Stimulated activated effector memory CD8-positive, alpha-beta T cell treated with anti-CD3 and anti-CD28 coated beads, Interleukin-12 subunit alpha, Interleukin-12 subunit beta, amount 100 ng/mL, for 72 hours (primary cell): ENCODE results near the gene KCNK2.

ENCODE experiments used
- ATAC-seq: fragments of 150-1000 bp; cut with Tn5 transposase; 2 replicates; pipeline ENCODE4 v1.10.0; 2021
- DNase-seq, 2 donors: peaks; one replicate each; pipeline ENCODE4 v3.0.0; 2021 to 2022; ENCODE audit warnings: low spot score in 2 of 2
- H3K27ac Mint-ChIP-seq: one replicate; pipeline ENCODE4 v1.8.0; 2022; ENCODE audit warnings: mild to moderate bottlenecking, mixed read lengths
- H3K36me3 Mint-ChIP-seq: one replicate; pipeline ENCODE4 v1.8.0; 2022; ENCODE audit warnings: mild to moderate bottlenecking, mixed read lengths
- H3K4me1 Mint-ChIP-seq: one replicate; pipeline ENCODE4 v1.8.0; 2022; ENCODE audit warnings: mixed read lengths
- H3K4me3 Mint-ChIP-seq: one replicate; pipeline ENCODE4 v1.8.0; 2022; ENCODE audit warnings: mild to moderate bottlenecking, mixed read lengths
- H3K9me3 Mint-ChIP-seq: one replicate; pipeline ENCODE4 v1.8.0; 2022; ENCODE audit warnings: mixed read lengths

KCNK2 gene

DNA sequence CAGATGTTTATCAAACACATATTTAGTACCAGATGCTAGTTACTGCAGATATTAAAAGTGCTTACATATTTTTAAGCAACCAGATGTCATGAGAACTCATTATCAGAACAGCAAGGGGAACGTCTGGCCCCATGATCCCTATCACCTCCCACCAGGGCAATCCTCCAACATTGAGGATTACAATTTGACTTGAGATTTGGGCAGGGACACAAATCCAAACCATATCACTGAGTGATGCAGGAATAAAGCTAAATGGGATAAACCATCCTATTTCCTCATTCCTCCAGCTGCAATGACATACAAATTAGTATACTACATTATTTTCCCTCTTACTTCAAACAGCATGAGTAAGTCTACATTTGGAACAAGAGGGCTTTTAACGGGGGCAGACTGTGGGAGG, 3.1 kb upstream of the KCNK2 start:
- H3K4me3 Mint-ChIP-seq, result no peak overlapping the region
- no peaks in the 10 kb centered on the region for H3K4me1 Mint-ChIP-seq
- H3K9me3 Mint-ChIP-seq, result peaks cover 7% of the 10 kb centered on the region
- no peaks in the 10 kb centered on the region for H3K36me3 Mint-ChIP-seq
- DNase-seq, result no peak
- H3K27ac Mint-ChIP-seq, result no peak overlapping the region
- ATAC-seq, result no peak

DNA sequence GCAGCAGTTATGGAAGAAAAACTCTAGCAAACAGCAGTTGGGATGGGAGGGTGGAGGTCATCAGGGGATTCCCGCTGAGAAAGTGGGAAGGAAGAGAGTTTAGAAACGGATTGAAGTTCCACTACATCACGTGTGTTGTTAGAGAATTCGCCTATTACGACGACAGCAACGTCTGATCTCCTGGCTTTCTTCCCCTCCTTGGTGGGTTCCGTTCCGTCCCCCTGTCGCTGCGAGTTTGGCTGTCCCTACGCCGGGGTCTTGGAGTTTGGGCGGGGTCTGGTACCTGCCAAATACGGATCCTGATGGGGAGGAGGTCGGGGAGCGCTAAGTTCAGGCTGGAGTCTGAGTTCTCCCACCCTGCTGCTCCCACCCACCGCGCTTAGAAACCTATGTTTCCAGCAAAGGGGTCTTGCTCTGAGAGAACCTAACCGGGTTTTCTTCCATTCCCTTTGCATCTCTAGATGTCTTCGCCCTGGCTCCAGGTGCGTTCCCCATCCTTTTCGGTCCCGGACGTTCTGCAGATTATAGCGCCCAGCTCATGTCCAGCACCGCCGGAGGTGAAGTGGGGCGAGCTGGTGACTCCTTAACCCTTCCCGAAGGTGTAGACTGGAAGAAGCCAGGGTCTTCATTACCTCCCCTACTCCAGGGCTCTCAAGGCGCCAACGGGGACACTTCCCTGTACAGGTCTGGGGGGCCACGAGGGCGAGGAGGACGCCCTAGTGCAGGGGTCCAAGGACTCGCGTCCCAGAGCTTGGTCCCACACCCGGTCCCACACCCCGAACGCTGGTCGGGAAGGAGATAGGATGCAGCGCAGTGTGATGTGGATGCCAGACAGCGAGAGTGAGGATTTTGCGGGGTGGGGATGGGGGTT, 641 bp upstream of the KCNK2 start:
- no peak for DNase-seq
- Mint-ChIP-seq H3K4me3 (no peak overlapping the region), H3K27ac (no peak overlapping the region), H3K9me3 (peaks cover 9% of the 10 kb centered on the region), H3K4me1 (no peaks in the 10 kb centered on the region), H3K36me3 (no peaks in the 10 kb centered on the region)
- no peak for ATAC-seq

DNA sequence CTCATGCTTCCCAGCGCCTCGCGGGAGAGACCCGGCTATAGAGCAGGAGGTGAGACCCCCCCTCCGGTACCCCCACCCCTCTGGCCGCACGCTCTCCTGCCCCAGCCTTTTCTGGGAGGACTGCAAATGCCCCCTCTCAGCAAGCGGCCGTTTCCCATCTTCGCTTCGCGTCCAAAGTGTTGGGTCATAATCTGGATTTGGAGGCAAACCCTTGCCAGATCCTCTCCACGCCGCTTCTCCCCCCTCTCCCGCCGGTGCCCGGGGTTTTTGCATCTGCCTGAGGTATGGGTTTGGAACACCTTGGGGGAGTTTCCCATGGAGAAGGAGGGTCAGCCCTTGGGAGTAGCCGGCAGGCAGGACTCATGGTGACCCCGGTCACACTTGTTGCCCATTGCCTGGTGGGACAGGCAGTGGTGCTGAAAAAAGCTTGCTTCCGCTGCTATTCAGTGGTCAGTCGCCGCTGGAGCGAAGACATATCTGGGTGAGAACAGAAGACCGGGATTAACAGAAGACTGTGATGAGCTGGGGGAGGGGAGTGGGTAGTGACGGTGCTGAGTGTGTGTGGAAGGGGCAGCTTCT, 935 bp downstream of the KCNK2 start:
- peaks cover 9% of the 10 kb centered on the region for H3K9me3 Mint-ChIP-seq
- ATAC-seq (no peak), DNase-seq (no peak)
- no peak overlapping the region for H3K4me3 Mint-ChIP-seq
- no peaks in the 10 kb centered on the region for H3K36me3 Mint-ChIP-seq
- H3K4me1 Mint-ChIP-seq, result no peaks in the 10 kb centered on the region
- H3K27ac Mint-ChIP-seq, result no peak overlapping the region

- no peak overlapping the region for H3K4me3 Mint-ChIP-seq
- H3K9me3 Mint-ChIP-seq, result peaks cover 7% of the 10 kb centered on the region
- no peak overlapping the region for H3K27ac Mint-ChIP-seq
- DNase-seq (no peak), ATAC-seq (no peak)
- H3K36me3 Mint-ChIP-seq, result no peaks in the 10 kb centered on the region
- no peaks in the 10 kb centered on the region for H3K4me1 Mint-ChIP-seq
These were observed 2.1 kb downstream of the KCNK2 start for GRCh38 chr1:215084621-215085020.

- Mint-ChIP-seq H3K27ac (no peak overlapping the region), H3K9me3 (peaks cover 7% of the 10 kb centered on the region), H3K4me3 (no peak overlapping the region), H3K36me3 (no peaks in the 10 kb centered on the region), H3K4me1 (no peaks in the 10 kb centered on the region)
- DNase-seq (no peak), ATAC-seq (no peak)
These were observed 5.1 kb downstream of the KCNK2 start for GRCh38 chr1:215087603-215088002.

DNA sequence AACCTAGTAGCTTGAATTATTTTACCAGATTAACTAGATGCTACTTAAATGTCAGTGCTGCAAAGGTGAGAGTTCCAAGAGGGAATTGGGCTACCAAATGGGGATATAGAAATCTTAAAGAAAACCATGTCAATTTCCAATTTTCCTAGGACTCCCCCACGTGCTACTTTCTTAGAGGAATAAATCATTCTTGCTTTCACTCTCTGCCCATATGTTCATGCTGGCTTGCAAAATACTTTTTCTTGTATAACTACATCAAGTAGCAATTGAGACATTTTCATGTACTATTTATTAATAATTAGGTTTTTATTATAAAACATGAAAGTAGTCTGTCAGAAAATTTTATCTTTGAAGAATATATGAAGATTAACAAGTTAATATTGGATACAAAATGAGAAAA, 11.8 kb downstream of the KCNK2 start:
- DNase-seq, result no peak
- Mint-ChIP-seq H3K27ac (no peak overlapping the region), H3K36me3 (no peaks in the 10 kb centered on the region), H3K9me3 (peaks cover 2% of the 10 kb centered on the region), H3K4me1 (no peaks in the 10 kb centered on the region), H3K4me3 (no peak overlapping the region)
- ATAC-seq, result no peak

DNA sequence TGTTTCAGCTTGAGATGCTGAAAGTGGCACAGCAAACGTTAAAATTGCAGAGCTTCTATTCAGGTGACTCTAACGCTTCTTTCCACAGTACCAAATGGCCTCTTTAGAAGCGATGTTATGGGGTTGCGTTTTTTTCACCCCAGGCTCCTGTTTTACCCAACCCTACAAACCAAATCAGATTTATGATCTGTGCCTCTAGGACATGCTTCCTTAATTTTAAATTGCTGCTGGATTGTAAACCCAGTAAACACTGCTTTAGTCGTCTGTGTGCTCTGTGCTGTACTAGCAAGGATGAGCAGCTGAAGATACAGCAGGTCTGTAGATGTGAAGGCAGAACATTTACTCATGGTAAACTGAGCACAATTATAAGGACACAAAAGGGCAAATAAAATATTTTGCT, 13.0 kb downstream of the KCNK2 start:
- Mint-ChIP-seq H3K9me3 (peaks cover 2% of the 10 kb centered on the region), H3K4me3 (no peak overlapping the region), H3K36me3 (no peaks in the 10 kb centered on the region), H3K4me1 (no peaks in the 10 kb centered on the region), H3K27ac (no peak overlapping the region)
- ATAC-seq (no peak), DNase-seq (no peak)

- Mint-ChIP-seq H3K27ac (no peak overlapping the region), H3K36me3 (no peaks in the 10 kb centered on the region), H3K4me1 (no peaks in the 10 kb centered on the region), H3K4me3 (no peak overlapping the region), H3K9me3 (peaks cover 10% of the 10 kb centered on the region)
- ATAC-seq (no peak), DNase-seq (no peak)
These were observed 19.0 kb downstream of the KCNK2 start for GRCh38 chr1:215101511-215101910.

DNA sequence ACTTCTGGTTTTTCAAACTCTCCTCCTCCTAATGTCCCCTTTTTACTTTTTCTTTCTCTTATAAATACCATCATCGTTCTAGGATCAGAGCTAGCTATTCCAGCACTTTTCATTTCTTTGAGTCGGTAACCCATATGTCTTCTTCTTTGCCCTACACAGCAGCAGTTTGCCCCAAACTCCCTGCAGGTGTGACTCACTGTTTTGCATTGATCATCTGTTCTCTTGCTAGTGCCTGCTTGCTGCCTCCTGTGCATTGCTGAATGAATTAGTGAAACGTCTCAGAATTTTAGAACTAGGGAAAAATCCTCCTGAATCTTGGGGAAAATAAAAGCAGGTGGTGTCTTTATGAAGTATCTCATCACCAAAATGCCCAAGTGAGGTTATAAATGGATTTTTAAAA, 21.7 kb downstream of the KCNK2 start:
- Mint-ChIP-seq H3K4me1 (no peaks in the 10 kb centered on the region), H3K36me3 (no peaks in the 10 kb centered on the region), H3K4me3 (no peak overlapping the region), H3K9me3 (peaks cover 11% of the 10 kb centered on the region), H3K27ac (no peak overlapping the region)
- no peak for DNase-seq
- ATAC-seq, result no peak

- no peak for DNase-seq
- no peaks in the 10 kb centered on the region for H3K36me3 Mint-ChIP-seq
- H3K4me1 Mint-ChIP-seq, result no peaks in the 10 kb centered on the region
- no peak overlapping the region for H3K27ac Mint-ChIP-seq
- no peak overlapping the region for H3K4me3 Mint-ChIP-seq
- H3K9me3 Mint-ChIP-seq, result peaks cover 10% of the 10 kb centered on the region
- ATAC-seq, result no peak
These were observed 23.5 kb downstream of the KCNK2 start for GRCh38 chr1:215106067-215106466.

GRCh38 chr1:215109171-215109570, 26.6 kb downstream of the KCNK2 start:
- Mint-ChIP-seq H3K27ac (no peak overlapping the region), H3K36me3 (no peaks in the 10 kb centered on the region), H3K4me1 (no peaks in the 10 kb centered on the region), H3K9me3 (peaks cover 3% of the 10 kb centered on the region), H3K4me3 (no peak overlapping the region)
- DNase-seq, result no peak
- ATAC-seq, result no peak

- peaks cover 3% of the 10 kb centered on the region for H3K9me3 Mint-ChIP-seq
- ATAC-seq, result no peak
- H3K36me3 Mint-ChIP-seq, result no peaks in the 10 kb centered on the region
- H3K4me3 Mint-ChIP-seq, result no peak overlapping the region
- no peaks in the 10 kb centered on the region for H3K4me1 Mint-ChIP-seq
- no peak for DNase-seq
- no peak overlapping the region for H3K27ac Mint-ChIP-seq
These were observed 29.4 kb downstream of the KCNK2 start for GRCh38 chr1:215111916-215112315.

- Mint-ChIP-seq H3K27ac (no peak overlapping the region), H3K4me3 (no peak overlapping the region), H3K9me3 (peaks cover 9% of the 10 kb centered on the region), H3K36me3 (no peaks in the 10 kb centered on the region), H3K4me1 (no peaks in the 10 kb centered on the region)
- ATAC-seq, result no peak
- DNase-seq, result no peak
These were observed 31.2 kb downstream of the KCNK2 start for GRCh38 chr1:215113776-215114153.

GRCh38 chr1:215114154-215114933, 31.8 kb downstream of the KCNK2 start:
- ATAC-seq (no peak), DNase-seq (no peak)
- H3K36me3 Mint-ChIP-seq, result no peaks in the 10 kb centered on the region
- H3K9me3 Mint-ChIP-seq, result peaks cover 7% of the 10 kb centered on the region
- no peaks in the 10 kb centered on the region for H3K4me1 Mint-ChIP-seq
- no peak overlapping the region for H3K4me3 Mint-ChIP-seq
- H3K27ac Mint-ChIP-seq, result no peak overlapping the region

DNA sequence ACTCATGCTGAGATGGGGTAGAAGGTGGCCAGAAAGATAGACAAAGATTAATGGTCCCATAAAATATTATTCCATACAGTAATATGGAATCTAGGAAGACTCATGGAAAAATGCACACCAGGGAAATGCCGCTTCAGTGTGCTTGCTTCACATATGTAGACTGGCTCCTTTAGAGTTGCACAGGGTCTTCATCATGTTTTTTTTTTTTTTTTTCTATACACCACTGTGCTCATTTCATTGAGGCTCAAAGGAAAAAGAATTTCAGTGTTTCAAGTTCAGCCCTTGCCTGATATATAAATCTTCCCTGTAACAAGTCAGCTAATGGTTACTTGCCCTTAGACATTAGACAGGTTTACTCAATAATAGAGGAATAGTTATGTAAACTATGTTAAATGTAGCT, 33.2 kb downstream of the KCNK2 start:
- Mint-ChIP-seq H3K36me3 (no peaks in the 10 kb centered on the region), H3K4me1 (no peaks in the 10 kb centered on the region), H3K27ac (no peak overlapping the region), H3K9me3 (peaks cover 8% of the 10 kb centered on the region), H3K4me3 (no peak overlapping the region)
- DNase-seq, result no peak
- no peak for ATAC-seq

- no peak overlapping the region for H3K4me3 Mint-ChIP-seq
- no peak overlapping the region for H3K27ac Mint-ChIP-seq
- no peaks in the 10 kb centered on the region for H3K4me1 Mint-ChIP-seq
- ATAC-seq (no peak), DNase-seq (no peak)
- H3K36me3 Mint-ChIP-seq, result no peaks in the 10 kb centered on the region
- H3K9me3 Mint-ChIP-seq, result peaks cover 8% of the 10 kb centered on the region
These were observed 35.5 kb downstream of the KCNK2 start for GRCh38 chr1:215118081-215118480.
